AG09309 (cell line): ENCODE results near the gene TPK1.
"Not testable (repeated sequence)": the region's sequence is repeated elsewhere in the genome, so short reads cannot be mapped to it uniquely, and the experiment has no call there.

Experiments
- DNase-seq: peaks from one replicate; pipeline ENCODE4 v3.0.0-alpha.2; 2010; ENCODE audit warnings: low read depth
- H3K4me3 ChIP-seq: 2 replicates; pipeline ENCODE4 v1.5.1; 2011; ENCODE audit warnings: mild to moderate bottlenecking, low read depth, low read length, moderate library complexity; ENCODE audit not compliant: control insufficient read depth
- CTCF ChIP-seq: IDR thresholded peaks from 2 replicates; pipeline ENCODE4 v1.5.1; 2011; ENCODE audit warnings: mild to moderate bottlenecking, low read depth, low read length, inconsistent platforms; ENCODE audit not compliant: insufficient read depth, control insufficient read depth; ENCODE audit errors: missing control alignments

Gene TPK1

GRCh38 chr7:144728551-144728950, 107.3 kb downstream of the TPK1 start:
- DNase-seq: no peak
- TF ChIP-seq CTCF: no peak
- H3K4me3 ChIP-seq: no peak overlapping the region

- not testable (repeated sequence) for H3K4me3 ChIP-seq, DNase-seq
Measured at GRCh38 chr7:144726840-144727239, 109.0 kb downstream of the TPK1 start.

- TF ChIP-seq CTCF: no peak
- no peak for DNase-seq
- no peak overlapping the region for H3K4me3 ChIP-seq
Measured at GRCh38 chr7:144725070-144725469, 110.8 kb downstream of the TPK1 start.

GRCh38 chr7:144723301-144723700, 112.6 kb downstream of the TPK1 start:
- DNase-seq: no peak
- no peak for TF ChIP-seq CTCF
- no peak overlapping the region for H3K4me3 ChIP-seq

- no peak for TF ChIP-seq CTCF
- no peak for DNase-seq
- no peak overlapping the region for H3K4me3 ChIP-seq
Measured at GRCh38 chr7:144720710-144721109, 115.1 kb downstream of the TPK1 start.

GRCh38 chr7:144720149-144720548, 115.7 kb downstream of the TPK1 start:
- H3K4me3 ChIP-seq: no peak overlapping the region
- no peak for DNase-seq
- TF ChIP-seq CTCF: no peak

GRCh38 chr7:144717720-144718119, 118.1 kb downstream of the TPK1 start:
- no peak overlapping the region for H3K4me3 ChIP-seq
- no peak for DNase-seq
- TF ChIP-seq CTCF: no peak
